ENCODE measurements around the gene C6orf62. TPM values are rescaled to one million over a fixed set of nuclear protein-coding genes. Genes with fewer than 3 reads are reported as not detected.

The C6orf62 gene
- total RNA-seq, 1 experiment from 2014 or later, result 86.4 TPM

GRCh38 chr6:24658573-24659560 lies 60.1 kb downstream of the C6orf62 start:
- DNase-seq (ENCODE audit: low spot score) (no peak), ATAC-seq (peak; percentile 89)

GRCh38 chr6:24655215-24655614 lies 63.7 kb downstream of the C6orf62 start:
- peaks cover 20% of the 10 kb centered on the region for H3K4me1 Mint-ChIP-seq
- no peak for ATAC-seq
- H3K27ac Mint-ChIP-seq, result peak overlapping the region; percentile 51; the same call in 1 of the 2 replicates
- CTCF ChIA-PET, result interaction anchor here (0.7 kb wide), 1 partner anchor 54 kb away, joined by 3 read pairs; no protein-coding TSS in a partner anchor
- POLR2A ChIA-PET, result interaction anchor here (1.1 kb wide), 1 partner anchor 9 kb away, joined by 4 read pairs; the partner anchor contains the start of gene KIAA0319
- no peaks in the 10 kb centered on the region for H3K9me3 Mint-ChIP-seq
- DNase-seq (ENCODE audit: low spot score), result no peak
- no peaks in the 10 kb centered on the region for H3K27me3 Mint-ChIP-seq (ENCODE audit: low read depth)
- H3K36me3 Mint-ChIP-seq, result peaks cover 33% of the 10 kb centered on the region
- no peak overlapping the region for H3K4me3 Mint-ChIP-seq
- TF ChIP-seq MLX (CRISPR knock-in tag; IDR thresholded peaks at IDR 0.05), result no peak
- no peak for TF ChIP-seq ZNF671 (CRISPR knock-in tag; IDR thresholded peaks at IDR 0.05)
- TF ChIP-seq NR3C1 (CRISPR knock-in tag; conservative IDR thresholded peaks at IDR 0.05; ENCODE audit: low read depth), result no peak
- no peak for TF ChIP-seq PRRX2 (CRISPR knock-in tag; IDR thresholded peaks at IDR 0.05)
- TF ChIP-seq GABPB1 (CRISPR knock-in tag; IDR thresholded peaks at IDR 0.05), result no peak
- no peak for TF ChIP-seq NR2C2 (CRISPR knock-in tag; IDR thresholded peaks at IDR 0.05)
- no peak for TF ChIP-seq TP53 (CRISPR knock-in tag; IDR thresholded peaks at IDR 0.05)
- no peak for TF ChIP-seq SMAD3 (CRISPR knock-in tag; IDR thresholded peaks at IDR 0.05; ENCODE audit: borderline replicate concordance)
- no peak for TF ChIP-seq ZNF512 (CRISPR knock-in tag; IDR thresholded peaks at IDR 0.05; ENCODE audit: borderline replicate concordance)
- TF ChIP-seq CDX4 (CRISPR knock-in tag; IDR thresholded peaks at IDR 0.05; ENCODE audit: borderline replicate concordance), result no peak

More at GRCh38 chr6:24658573-24659560, 60.1 kb downstream of the C6orf62 start:
- peak overlapping the region; percentile 94 for H3K27ac Mint-ChIP-seq
- ChIA-PET CTCF (interaction anchor here (0.8 to 1.4 kb wide), 4 partner anchors 24 to 78 kb away, joined by 4 to 5 read pairs (median 4); no protein-coding TSS in a partner anchor), POLR2A (interaction anchor here (0.8 to 1.4 kb wide), 3 partner anchors 8 to 24 kb away, joined by 3 to 5 read pairs (median 4); partner anchors contain the start of genes ACOT13, KIAA0319 and TDP2)
- peaks cover 42% of the 10 kb centered on the region for H3K36me3 Mint-ChIP-seq
- H3K4me1 Mint-ChIP-seq, result peaks cover 28% of the 10 kb centered on the region
- TF ChIP-seq ZNF281 (CRISPR knock-in tag; IDR thresholded peaks at IDR 0.05) (no peak), ZNF532 (CRISPR knock-in tag; IDR thresholded peaks at IDR 0.05; ENCODE audit: borderline replicate concordance) (peak; percentile 77)
- H3K9me3 Mint-ChIP-seq, result no peaks in the 10 kb centered on the region
- no peak overlapping the region; the same call in 1 of the 2 replicates for H3K4me3 Mint-ChIP-seq
- no peaks in the 10 kb centered on the region for H3K27me3 Mint-ChIP-seq (ENCODE audit: low read depth)
